GM12892 (cell line): Measurements from ENCODE around the gene LRP1-AS.

ENCODE experiments used
- POLR2A ChIP-seq: IDR thresholded peaks from 2 replicates; pipeline ENCODE4 v1.6.1; 2011; ENCODE audit warnings: low read depth, low read length, control low read depth
- POLR2AphosphoS5 ChIP-seq: IDR thresholded peaks from 2 replicates; pipeline ENCODE4 v1.6.1; 2011; ENCODE audit warnings: low read depth, low read length, control low read depth
- TAF1 ChIP-seq: IDR thresholded peaks from 2 replicates; pipeline ENCODE4 v1.6.1; 2011; ENCODE audit warnings: low read depth, mild to moderate bottlenecking, control low read depth, low read length, borderline replicate concordance

DNA sequence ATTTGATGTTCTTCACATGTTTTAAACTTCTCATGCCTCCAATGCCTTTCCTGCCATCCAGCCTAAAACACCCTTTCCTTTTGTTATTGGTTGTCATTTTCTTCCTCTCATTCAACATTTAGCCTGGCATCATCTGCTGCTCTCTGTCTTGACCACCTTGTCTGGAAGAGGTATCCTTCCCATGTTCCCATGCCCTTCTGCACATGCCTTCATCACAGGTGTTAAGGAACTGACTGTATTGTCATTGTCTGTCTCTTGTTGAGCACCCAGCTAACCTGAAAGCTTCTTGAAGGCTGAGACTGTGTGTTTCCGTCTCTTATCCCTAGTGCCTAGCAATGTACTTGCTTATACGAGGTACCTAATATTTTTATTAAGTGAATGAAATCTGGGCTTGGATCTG is 23.6 kb downstream of the LRP1-AS start:
- TF ChIP-seq POLR2A (no peak), POLR2AphosphoS5 (no peak), TAF1 (no peak)
